ENCODE data around the gene DLG2. TPM values are rescaled to one million over a fixed set of nuclear protein-coding genes. Genes with fewer than 3 reads are reported as not detected.

Gene DLG2
- total and polyA plus RNA-seq, 9 donors: 2.5 to 20.7 (median 12.0) TPM

- Histone ChIP-seq H3K27me3 (no peaks in the 10 kb centered on the region), H3K36me3 (no peaks in the 10 kb centered on the region), H3K4me3 (no peak overlapping the region), H3K27ac (no peak overlapping the region), H3K9me3 (no peaks in the 10 kb centered on the region), H3K4me1 (ENCODE audit: insufficient read depth) (no peaks in the 10 kb centered on the region)
- intact Hi-C loops (cut with DNase I): no loop called here
- DNase-seq: no peak
- TF ChIP-seq EP300 (IDR thresholded peaks at IDR 0.05): no peak
- no peak for TF ChIP-seq POLR2A (IDR thresholded peaks at IDR 0.05)
- TF ChIP-seq CTCF (IDR thresholded peaks at IDR 0.05): no peak
- WGBS, 3 donors: 55 to 67% (median 56%) methylated on average over 2 of the region's 2 CpGs
These were observed 2115.5 kb downstream of the DLG2 start for GRCh38 chr11:83511646-83512045.

- H3K9me3 ChIP-seq: no peaks in the 10 kb centered on the region
- no peaks in the 10 kb centered on the region for H3K36me3 ChIP-seq
- DNase-seq: no peak
- TF ChIP-seq POLR2A (IDR thresholded peaks at IDR 0.05): no peak
- intact Hi-C loops (cut with DNase I): no loop called here
- H3K4me3 ChIP-seq: no peak overlapping the region
- no peak overlapping the region for H3K27ac ChIP-seq
- WGBS, 3 donors: 33 to 44% (median 38%) methylated on average over 11 of the region's 11 CpGs
- no peaks in the 10 kb centered on the region for H3K27me3 ChIP-seq
- no peaks in the 10 kb centered on the region for H3K4me1 ChIP-seq (ENCODE audit: insufficient read depth)
These were observed 2116.3 kb downstream of the DLG2 start for GRCh38 chr11:83510530-83511460.

- Histone ChIP-seq H3K9me3 (no peaks in the 10 kb centered on the region), H3K36me3 (no peaks in the 10 kb centered on the region), H3K27ac (no peak overlapping the region), H3K27me3 (no peaks in the 10 kb centered on the region), H3K4me1 (ENCODE audit: insufficient read depth) (no peaks in the 10 kb centered on the region), H3K4me3 (no peak overlapping the region)
- TF ChIP-seq CTCF (IDR thresholded peaks at IDR 0.05) (no peak), EP300 (IDR thresholded peaks at IDR 0.05) (no peak), POLR2A (IDR thresholded peaks at IDR 0.05) (no peak)
- no peak for DNase-seq
- intact Hi-C loops (cut with DNase I): no loop called here
- 81 to 83% (median 82%) methylated on average over 6 of the region's 6 CpGs for WGBS, 3 donors
These were observed 2118.3 kb downstream of the DLG2 start for GRCh38 chr11:83508804-83509203.

- H3K27me3 ChIP-seq: no peaks in the 10 kb centered on the region
- WGBS, 3 donors: 87 to 91% (median 90%) methylated on average over 3 of the region's 3 CpGs
- no peak for DNase-seq
- H3K9me3 ChIP-seq: no peaks in the 10 kb centered on the region
- H3K36me3 ChIP-seq: no peaks in the 10 kb centered on the region
- H3K4me3 ChIP-seq: no peak overlapping the region
- intact Hi-C loops (cut with DNase I): no loop called here
- TF ChIP-seq POLR2A (IDR thresholded peaks at IDR 0.05) (no peak), CTCF (IDR thresholded peaks at IDR 0.05) (no peak), EP300 (IDR thresholded peaks at IDR 0.05) (no peak)
- no peaks in the 10 kb centered on the region for H3K4me1 ChIP-seq (ENCODE audit: insufficient read depth)
- no peak overlapping the region for H3K27ac ChIP-seq
These were observed 2125.1 kb downstream of the DLG2 start for GRCh38 chr11:83502041-83502440.

- intact Hi-C loops (cut with DNase I): no loop called here
- Histone ChIP-seq H3K27me3 (no peaks in the 10 kb centered on the region), H3K27ac (no peak overlapping the region), H3K4me1 (ENCODE audit: insufficient read depth) (no peaks in the 10 kb centered on the region), H3K9me3 (no peaks in the 10 kb centered on the region), H3K36me3 (no peaks in the 10 kb centered on the region), H3K4me3 (no peak overlapping the region)
- 84 to 97% (median 86%) methylated on average over 1 of the region's 1 CpG for WGBS, 3 donors
- TF ChIP-seq CTCF (IDR thresholded peaks at IDR 0.05) (no peak), POLR2A (IDR thresholded peaks at IDR 0.05) (no peak), EP300 (IDR thresholded peaks at IDR 0.05) (no peak)
- no peak for DNase-seq
These were observed 2133.2 kb downstream of the DLG2 start for GRCh38 chr11:83493917-83494316.

All from ovary (tissue), 9 donors.